Measurements from ENCODE around the gene KCNH2.

The KCNH2 gene

DNA sequence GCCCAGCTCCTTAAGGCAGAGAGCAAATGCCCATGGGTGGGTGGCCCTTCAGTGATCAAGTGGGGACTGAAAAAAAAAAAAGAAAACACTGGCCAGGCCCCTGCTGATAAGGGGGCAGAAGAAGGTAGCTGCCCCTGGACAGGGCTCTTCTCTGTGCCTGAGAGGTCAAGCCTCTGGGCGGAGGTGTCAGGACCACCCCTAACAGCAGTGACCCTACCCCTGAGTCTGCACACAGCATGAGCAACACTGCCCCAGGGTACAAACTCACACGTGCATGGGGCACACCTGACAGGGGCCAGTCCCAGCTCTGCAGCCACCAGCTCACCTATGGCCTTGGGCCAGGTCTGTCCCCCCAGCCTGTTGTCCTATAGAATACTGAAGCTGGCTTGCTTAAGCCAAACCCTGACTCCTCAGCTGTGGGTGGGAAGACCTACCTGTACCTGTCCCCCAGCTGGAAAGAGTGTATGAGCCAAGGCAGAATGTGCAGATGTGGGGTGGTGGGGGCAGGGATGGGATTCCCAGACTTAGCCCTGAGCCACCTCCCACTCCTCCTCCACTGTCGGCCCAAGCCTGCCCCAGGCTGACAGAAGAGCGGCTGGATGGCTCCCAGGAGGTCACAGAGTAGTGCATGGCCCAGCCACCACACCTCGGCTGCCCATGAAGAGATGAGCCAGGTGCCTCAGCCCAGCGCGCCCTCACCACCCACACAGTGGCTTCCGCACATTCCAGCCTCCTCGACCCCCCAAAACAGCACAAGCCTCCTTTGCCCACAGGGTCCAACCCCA lies 23.7 kb downstream of the KCNH2 start:
- TF ChIP-seq, protein P1, sequence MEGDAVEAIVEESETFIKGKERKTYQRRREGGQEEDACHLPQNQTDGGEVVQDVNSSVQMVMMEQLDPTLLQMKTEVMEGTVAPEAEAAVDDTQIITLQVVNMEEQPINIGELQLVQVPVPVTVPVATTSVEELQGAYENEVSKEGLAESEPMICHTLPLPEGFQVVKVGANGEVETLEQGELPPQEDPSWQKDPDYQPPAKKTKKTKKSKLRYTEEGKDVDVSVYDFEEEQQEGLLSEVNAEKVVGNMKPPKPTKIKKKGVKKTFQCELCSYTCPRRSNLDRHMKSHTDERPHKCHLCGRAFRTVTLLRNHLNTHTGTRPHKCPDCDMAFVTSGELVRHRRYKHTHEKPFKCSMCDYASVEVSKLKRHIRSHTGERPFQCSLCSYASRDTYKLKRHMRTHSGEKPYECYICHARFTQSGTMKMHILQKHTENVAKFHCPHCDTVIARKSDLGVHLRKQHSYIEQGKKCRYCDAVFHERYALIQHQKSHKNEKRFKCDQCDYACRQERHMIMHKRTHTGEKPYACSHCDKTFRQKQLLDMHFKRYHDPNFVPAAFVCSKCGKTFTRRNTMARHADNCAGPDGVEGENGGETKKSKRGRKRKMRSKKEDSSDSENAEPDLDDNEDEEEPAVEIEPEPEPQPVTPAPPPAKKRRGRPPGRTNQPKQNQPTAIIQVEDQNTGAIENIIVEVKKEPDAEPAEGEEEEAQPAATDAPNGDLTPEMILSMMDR (IDR thresholded peaks at IDR 0.05; ENCODE audit: poor library complexity, severe bottlenecking), result no peak
- no peak for DNase-seq (ENCODE audit: low spot score)

DNA sequence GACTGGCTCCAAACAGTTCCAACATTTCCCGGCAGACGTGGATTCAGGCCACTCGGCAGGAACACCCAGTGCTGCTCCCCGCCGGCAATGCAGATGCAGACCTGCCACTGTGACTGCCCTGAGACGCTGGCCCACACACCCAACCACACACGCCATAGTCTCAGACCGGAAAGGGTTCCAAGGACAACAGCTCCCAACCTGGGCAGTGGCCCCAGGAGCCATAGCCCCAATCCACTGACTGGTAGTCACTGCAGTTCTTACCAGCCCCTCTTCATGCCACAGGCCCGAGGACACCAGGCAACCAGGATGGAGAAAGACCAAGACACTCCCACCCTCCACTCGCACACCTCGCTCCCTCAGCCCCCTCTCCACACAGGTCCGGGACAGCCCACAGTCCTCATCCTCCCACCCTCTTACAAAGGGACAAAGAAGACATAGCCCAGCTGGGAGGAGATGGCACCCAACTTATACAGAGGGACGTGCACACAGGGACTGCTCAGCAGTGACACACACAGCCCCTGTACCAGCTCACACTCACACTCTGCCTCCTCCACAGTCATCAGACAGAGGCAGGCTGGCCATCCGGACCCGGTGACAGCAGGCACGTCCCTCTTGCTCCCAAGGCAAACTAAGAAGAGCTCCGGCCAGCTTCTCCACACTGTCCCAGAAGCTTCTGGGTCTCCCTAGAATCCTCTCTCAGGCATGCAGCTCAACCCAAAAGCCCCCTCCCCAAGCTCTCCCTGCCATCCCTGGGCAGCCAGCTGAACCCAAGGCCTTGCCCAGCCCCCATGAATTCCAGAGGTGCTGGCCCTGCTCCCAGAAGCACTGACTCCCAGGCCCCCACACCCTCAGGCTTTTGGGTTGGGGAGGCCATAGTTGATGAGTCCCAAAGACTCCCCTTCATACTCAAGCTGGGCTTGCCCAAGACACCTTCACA lies 24.8 kb downstream of the KCNH2 start:
- Histone ChIP-seq H3K27me3 (ENCODE audit: insufficient read depth, poor library complexity, severe bottlenecking) (peaks cover 5% of the 10 kb centered on the region), H3K27ac (ENCODE audit: poor library complexity, severe bottlenecking) (no peak overlapping the region), H3K36me3 (ENCODE audit: low read depth) (no peaks in the 10 kb centered on the region), H3K4me1 (ENCODE audit: insufficient read depth, poor library complexity, severe bottlenecking) (no peaks in the 10 kb centered on the region), H3K4me3 (ENCODE audit: severe bottlenecking) (no peak overlapping the region), H3K9me3 (ENCODE audit: severe bottlenecking) (no peaks in the 10 kb centered on the region)
- ATAC-seq (ENCODE audit: low read depth) (no peak), DNase-seq (ENCODE audit: low spot score) (peak; percentile 49)
- TF ChIP-seq, protein P1 (IDR thresholded peaks at IDR 0.05; ENCODE audit: poor library complexity, severe bottlenecking), result no peak

More for the DNA sequence above, 23.7 kb downstream of the KCNH2 start:
- Histone ChIP-seq H3K27me3 (ENCODE audit: insufficient read depth, poor library complexity, severe bottlenecking) (peaks cover 12% of the 10 kb centered on the region), H3K27ac (ENCODE audit: poor library complexity, severe bottlenecking) (no peak overlapping the region), H3K36me3 (ENCODE audit: low read depth) (no peaks in the 10 kb centered on the region), H3K4me3 (ENCODE audit: severe bottlenecking) (no peak overlapping the region), H3K9me3 (ENCODE audit: severe bottlenecking) (no peaks in the 10 kb centered on the region), H3K4me1 (ENCODE audit: insufficient read depth, poor library complexity, severe bottlenecking) (no peaks in the 10 kb centered on the region)
- ATAC-seq (ENCODE audit: low read depth), result no peak

DNA sequence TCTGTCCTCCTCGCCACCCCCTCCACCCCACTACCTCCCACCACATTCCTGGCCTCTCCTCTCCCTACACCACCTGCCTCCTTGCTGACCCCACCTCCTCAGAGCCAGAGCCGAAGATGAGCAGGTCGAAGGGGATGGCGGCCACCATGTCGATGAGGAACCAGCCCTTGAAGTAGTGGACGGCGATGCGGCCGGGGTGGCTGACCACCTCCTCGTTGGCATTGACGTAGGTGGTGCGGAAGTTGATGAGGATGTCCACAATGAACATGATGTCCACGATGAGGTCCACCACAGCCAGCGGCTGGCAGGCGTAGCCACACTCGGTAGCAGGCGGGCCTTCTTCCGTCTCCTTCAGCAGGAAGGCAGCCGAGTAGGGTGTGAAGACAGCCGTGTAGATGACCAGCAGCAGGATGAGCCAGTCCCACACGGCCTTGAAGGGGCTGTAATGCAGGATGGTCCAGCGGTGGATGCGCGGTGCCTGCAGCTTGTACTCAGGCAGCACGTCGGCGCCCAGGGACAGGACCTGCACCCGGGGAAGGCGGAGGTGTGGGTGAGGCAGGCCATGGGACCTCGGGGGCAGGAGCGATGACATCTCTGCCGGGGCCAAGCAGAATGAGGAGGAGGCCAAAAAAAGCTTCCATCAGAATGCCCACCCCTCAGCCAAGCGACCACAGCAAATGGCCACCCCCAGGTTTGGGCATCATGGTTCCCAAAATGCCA lies 25.6 kb downstream of the KCNH2 start:
- Histone ChIP-seq H3K4me1 (ENCODE audit: insufficient read depth, poor library complexity, severe bottlenecking) (no peaks in the 10 kb centered on the region), H3K9me3 (ENCODE audit: severe bottlenecking) (no peaks in the 10 kb centered on the region), H3K4me3 (ENCODE audit: severe bottlenecking) (no peak overlapping the region), H3K27ac (ENCODE audit: poor library complexity, severe bottlenecking) (no peak overlapping the region), H3K36me3 (ENCODE audit: low read depth) (no peaks in the 10 kb centered on the region), H3K27me3 (ENCODE audit: insufficient read depth, poor library complexity, severe bottlenecking) (peaks cover 2% of the 10 kb centered on the region)
- DNase-seq (ENCODE audit: low spot score) (peak; percentile 58), ATAC-seq (ENCODE audit: low read depth) (no peak)
- TF ChIP-seq, protein P1 (IDR thresholded peaks at IDR 0.05; ENCODE audit: poor library complexity, severe bottlenecking), result no peak

DNA sequence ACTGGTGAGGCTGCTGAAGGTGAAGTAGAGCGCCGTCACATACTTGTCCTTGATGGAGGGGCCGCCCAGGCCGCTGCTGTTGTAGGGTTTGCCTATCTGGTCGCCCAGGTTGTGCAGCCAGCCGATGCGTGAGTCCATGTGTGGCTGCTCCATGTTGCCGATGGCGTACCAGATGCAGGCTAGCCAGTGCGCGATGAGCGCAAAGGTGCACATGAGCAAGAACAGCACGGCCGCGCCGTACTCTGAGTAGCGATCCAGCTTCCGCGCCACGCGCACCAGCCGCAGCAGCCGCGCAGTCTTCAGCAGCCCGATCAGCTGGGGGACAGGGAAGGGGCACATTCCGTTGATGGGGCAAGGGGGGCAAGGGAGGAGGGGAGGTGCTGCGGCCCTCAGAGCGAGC lies 26.6 kb downstream of the KCNH2 start:
- Histone ChIP-seq H3K4me1 (ENCODE audit: insufficient read depth, poor library complexity, severe bottlenecking) (no peaks in the 10 kb centered on the region), H3K4me3 (ENCODE audit: severe bottlenecking) (no peak overlapping the region), H3K36me3 (ENCODE audit: low read depth) (no peaks in the 10 kb centered on the region), H3K27me3 (ENCODE audit: insufficient read depth, poor library complexity, severe bottlenecking) (no peaks in the 10 kb centered on the region), H3K9me3 (ENCODE audit: severe bottlenecking) (no peaks in the 10 kb centered on the region), H3K27ac (ENCODE audit: poor library complexity, severe bottlenecking) (no peak overlapping the region)
- ATAC-seq (ENCODE audit: low read depth) (no peak), DNase-seq (ENCODE audit: low spot score) (peak; percentile 52)
- TF ChIP-seq, protein P1 (IDR thresholded peaks at IDR 0.05; ENCODE audit: poor library complexity, severe bottlenecking), result no peak

Measured in RWPE2 (cell line).